NB4 (cell line): ENCODE results near the gene ABHD16B.

Experiments used
- DNase-seq: peaks from one replicate; pipeline ENCODE4 v3.0.0; 2010; ENCODE audit warnings: low read depth
- H3K4me3 ChIP-seq: one replicate; pipeline ENCODE4 v1.5.1; 2011; ENCODE audit warnings: mild to moderate bottlenecking, low read depth, low read length, moderate library complexity
- MYC ChIP-seq: IDR thresholded peaks from 2 replicates; pipeline ENCODE4 v1.6.1; 2011; ENCODE audit warnings: low read depth, low read length
- POLR2A ChIP-seq: IDR thresholded peaks from 2 replicates; pipeline ENCODE4 v1.6.1; 2011; ENCODE audit warnings: mild to moderate bottlenecking; ENCODE audit not compliant: insufficient read length; ENCODE audit errors: extremely low read depth
- TF ChIP-seq, protein P1 (sequence below): IDR thresholded peaks from one replicate; pipeline ENCODE4 v1.5.1; 2012; ENCODE audit warnings: low read depth, low read length
- TF ChIP-seq, protein P2 (sequence below): IDR thresholded peaks from 2 replicates; pipeline ENCODE4 v1.6.1; 2011; ENCODE audit warnings: low read depth, low read length

Gene ABHD16B

DNA sequence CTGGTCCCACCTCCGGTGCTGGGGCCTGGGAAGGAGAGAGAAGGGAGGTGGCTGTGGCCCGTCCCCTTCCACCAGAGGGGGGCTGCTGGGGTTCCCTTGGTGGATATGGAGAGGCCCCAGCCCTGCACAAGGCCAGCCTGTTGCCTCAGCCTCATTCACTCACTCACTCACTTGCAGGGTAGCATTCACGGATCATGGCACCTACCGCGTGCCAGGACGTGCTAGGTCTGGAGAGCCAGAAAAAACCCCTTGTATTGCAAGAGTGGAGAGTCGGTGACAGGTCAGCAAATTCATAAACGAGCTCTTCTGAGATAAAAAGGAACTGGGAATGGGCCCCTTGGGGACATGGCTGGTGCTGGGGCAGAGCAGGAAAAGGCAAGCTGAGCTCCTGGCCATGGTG, 23.8 kb upstream of the ABHD16B start:
- H3K4me3 ChIP-seq: no peak overlapping the region
- TF ChIP-seq MYC (no peak), POLR2A (no peak)
- TF ChIP-seq, protein P1, sequence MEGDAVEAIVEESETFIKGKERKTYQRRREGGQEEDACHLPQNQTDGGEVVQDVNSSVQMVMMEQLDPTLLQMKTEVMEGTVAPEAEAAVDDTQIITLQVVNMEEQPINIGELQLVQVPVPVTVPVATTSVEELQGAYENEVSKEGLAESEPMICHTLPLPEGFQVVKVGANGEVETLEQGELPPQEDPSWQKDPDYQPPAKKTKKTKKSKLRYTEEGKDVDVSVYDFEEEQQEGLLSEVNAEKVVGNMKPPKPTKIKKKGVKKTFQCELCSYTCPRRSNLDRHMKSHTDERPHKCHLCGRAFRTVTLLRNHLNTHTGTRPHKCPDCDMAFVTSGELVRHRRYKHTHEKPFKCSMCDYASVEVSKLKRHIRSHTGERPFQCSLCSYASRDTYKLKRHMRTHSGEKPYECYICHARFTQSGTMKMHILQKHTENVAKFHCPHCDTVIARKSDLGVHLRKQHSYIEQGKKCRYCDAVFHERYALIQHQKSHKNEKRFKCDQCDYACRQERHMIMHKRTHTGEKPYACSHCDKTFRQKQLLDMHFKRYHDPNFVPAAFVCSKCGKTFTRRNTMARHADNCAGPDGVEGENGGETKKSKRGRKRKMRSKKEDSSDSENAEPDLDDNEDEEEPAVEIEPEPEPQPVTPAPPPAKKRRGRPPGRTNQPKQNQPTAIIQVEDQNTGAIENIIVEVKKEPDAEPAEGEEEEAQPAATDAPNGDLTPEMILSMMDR: no peak
- TF ChIP-seq, protein P2, sequence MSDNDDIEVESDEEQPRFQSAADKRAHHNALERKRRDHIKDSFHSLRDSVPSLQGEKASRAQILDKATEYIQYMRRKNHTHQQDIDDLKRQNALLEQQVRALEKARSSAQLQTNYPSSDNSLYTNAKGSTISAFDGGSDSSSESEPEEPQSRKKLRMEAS: no peak
- DNase-seq: no peak

DNA sequence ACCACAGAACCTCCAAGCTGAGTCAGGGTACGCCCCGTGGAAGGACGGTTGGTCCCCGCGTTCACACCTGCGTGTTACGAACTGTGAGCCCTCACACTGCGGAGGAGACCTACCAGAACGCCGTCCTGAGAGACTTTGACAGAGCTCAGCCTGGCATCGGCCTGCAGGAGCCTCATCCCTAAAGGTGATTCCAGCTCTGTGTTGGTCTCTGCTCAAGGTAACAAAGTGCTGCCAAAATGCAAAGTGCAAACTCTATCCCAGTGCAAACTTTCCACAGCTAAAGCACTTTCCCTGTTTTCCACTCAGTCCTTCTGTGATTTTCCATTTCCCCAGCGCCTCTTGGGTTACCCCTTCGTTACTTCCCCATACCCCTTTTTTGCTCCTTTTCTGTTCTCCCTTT, 21.7 kb upstream of the ABHD16B start:
- TF ChIP-seq POLR2A: no peak
- TF ChIP-seq, protein P1: no peak
- TF ChIP-seq, protein P2: no peak
- no peak overlapping the region for H3K4me3 ChIP-seq
- no peak for DNase-seq

DNA sequence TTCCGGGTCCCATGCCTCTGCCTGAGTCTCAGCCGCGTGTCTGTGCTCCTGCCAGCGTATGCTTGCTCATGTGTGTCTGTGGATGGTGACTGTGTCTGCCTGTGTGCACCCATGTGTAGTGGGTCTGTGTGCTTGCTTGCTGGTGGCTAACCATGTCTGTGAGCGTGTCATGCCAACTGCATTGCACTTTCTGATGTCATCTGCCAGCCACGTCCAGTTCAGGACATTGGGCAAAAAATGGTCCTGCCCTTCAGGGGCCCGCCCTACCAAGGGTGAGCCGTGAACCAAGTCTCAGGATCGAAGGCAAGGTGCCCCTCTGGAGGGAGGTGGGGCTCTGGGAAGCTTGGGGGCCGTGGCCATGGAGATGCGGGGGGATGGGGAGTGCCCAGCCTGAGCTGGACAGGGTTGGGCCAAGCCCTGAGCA, 20.9 kb upstream of the ABHD16B start:
- TF ChIP-seq MYC (no peak), POLR2A (no peak)
- TF ChIP-seq, protein P1: no peak
- TF ChIP-seq, protein P2: no peak
- DNase-seq: no peak
- no peak overlapping the region for H3K4me3 ChIP-seq

DNA sequence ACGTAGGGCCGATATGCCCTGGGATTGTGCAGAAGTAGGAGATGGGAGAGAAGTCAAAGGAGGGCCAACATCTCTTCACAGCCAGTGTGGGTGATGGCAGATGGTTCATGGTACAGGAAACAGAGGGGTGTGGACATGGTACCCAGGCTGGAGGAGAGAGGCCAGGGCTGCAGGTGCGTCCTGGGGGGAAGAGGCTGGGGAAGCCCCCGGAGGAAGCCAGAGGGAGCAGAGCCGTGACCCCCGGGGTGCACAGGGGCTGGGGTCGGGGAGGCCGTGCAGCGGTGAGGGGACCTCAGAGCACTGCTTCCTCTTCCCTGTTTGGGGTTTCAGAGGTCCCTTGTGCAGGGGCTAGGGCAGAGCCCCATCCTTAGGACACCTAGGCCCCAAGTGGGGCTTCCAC, 19.0 kb upstream of the ABHD16B start:
- TF ChIP-seq, protein P1: no peak
- TF ChIP-seq, protein P2: no peak
- TF ChIP-seq MYC (no peak), POLR2A (no peak)
- no peak overlapping the region for H3K4me3 ChIP-seq
- no peak for DNase-seq

DNA sequence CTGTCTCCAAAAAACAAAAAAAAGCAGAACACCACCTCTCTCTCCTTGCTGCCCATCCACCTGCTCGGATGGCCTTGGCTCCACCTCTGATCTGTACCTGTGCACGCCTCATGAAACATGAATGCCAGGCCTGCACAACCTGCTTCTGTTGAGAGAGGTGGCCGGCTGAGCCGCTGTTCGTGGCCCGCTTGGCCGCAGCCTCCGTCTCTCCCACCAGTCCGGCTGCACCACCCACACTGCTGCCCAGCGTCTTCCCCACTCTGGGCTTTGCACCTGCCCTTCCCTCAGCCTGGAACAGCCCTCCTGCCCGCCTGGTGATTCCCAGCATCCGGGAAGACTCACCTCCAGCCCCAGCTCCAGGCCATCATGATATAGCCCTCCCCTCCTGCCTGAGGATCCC, 18.1 kb upstream of the ABHD16B start:
- TF ChIP-seq, protein P2: no peak
- TF ChIP-seq MYC (no peak), POLR2A (no peak)
- TF ChIP-seq, protein P1: no peak
- H3K4me3 ChIP-seq: no peak overlapping the region
- no peak for DNase-seq

DNA sequence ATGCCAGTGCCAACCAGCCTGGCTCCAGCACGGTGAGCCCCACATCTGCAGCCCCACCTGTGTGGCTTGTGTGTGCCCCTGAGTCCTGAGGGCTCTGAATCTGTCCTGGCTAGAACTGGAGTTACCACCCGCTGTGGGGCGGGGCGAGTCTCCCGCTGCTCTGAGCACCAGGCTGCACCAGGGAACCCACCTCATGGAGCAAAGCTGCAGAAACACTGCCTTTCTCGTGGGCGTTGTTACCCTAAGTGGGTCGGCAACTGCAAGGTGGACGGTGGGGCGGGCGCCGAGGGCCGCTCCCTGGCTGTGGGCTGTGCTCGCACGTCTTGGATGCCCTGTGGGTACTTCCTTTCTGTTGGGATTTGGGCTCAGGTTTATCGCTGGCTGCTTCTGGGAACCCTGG, 17.5 kb upstream of the ABHD16B start:
- no peak overlapping the region for H3K4me3 ChIP-seq
- no peak for TF ChIP-seq MYC
- TF ChIP-seq, protein P2: no peak
- DNase-seq: no peak
